ENCODE measurements around the gene OAS3.
A peak's percentile ranks its signal among the peaks of the same experiment; 100 is the strongest.

Gene OAS3

GRCh38 chr12:112961074-112961473 lies 22.8 kb downstream of the OAS3 start:
- H3K4me1 Mint-ChIP-seq (ENCODE audit: low read depth), result peaks cover 13% of the 10 kb centered on the region
- no peak for DNase-seq (ENCODE audit: low spot score)
- H3K27me3 Mint-ChIP-seq (ENCODE audit: low read depth), result no peaks in the 10 kb centered on the region
- H3K27ac Mint-ChIP-seq, result peak overlapping the region; percentile 5
- H3K4me3 Mint-ChIP-seq, result no peak overlapping the region
- H3K9me3 Mint-ChIP-seq, result peaks cover 17% of the 10 kb centered on the region
- peaks cover 87% of the 10 kb centered on the region for H3K36me3 Mint-ChIP-seq (ENCODE audit: low read depth)

DNA sequence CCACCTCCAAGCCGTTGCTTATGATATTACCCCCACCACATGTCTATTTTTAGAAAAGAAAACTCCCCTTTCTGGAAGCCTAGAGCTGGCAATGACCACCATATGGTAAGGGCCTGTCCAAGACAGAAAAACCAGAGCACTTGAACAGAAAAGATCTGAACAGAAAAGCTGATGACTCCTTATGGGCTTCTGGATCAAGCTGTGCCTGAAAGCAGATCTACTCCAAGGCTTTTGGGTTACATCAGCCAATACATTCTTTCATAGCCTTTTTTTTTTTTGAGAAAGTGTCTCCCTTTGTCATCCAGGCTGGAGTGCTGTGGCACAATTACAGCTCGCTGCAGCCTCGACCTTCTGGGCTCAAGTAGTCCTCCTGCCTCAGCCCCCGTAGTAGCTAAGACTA lies 23.3 kb downstream of the OAS3 start:
- H3K27ac Mint-ChIP-seq, result peak overlapping the region; percentile 5

GRCh38 chr12:112962561-112962960 lies 24.3 kb downstream of the OAS3 start:
- Mint-ChIP-seq H3K9me3 (peaks cover 6% of the 10 kb centered on the region), H3K4me1 (ENCODE audit: low read depth) (peaks cover 10% of the 10 kb centered on the region), H3K4me3 (no peak overlapping the region), H3K36me3 (ENCODE audit: low read depth) (peaks cover 84% of the 10 kb centered on the region), H3K27me3 (ENCODE audit: low read depth) (no peaks in the 10 kb centered on the region), H3K27ac (no peak overlapping the region)
- no peak for DNase-seq (ENCODE audit: low spot score)

More for the DNA sequence above, 23.3 kb downstream of the OAS3 start:
- no peak for DNase-seq (ENCODE audit: low spot score)
- H3K27me3 Mint-ChIP-seq (ENCODE audit: low read depth), result no peaks in the 10 kb centered on the region
- H3K9me3 Mint-ChIP-seq, result peaks cover 14% of the 10 kb centered on the region
- H3K4me3 Mint-ChIP-seq, result no peak overlapping the region
- H3K4me1 Mint-ChIP-seq (ENCODE audit: low read depth), result peaks cover 10% of the 10 kb centered on the region
- H3K36me3 Mint-ChIP-seq (ENCODE audit: low read depth), result peaks cover 87% of the 10 kb centered on the region

DNA sequence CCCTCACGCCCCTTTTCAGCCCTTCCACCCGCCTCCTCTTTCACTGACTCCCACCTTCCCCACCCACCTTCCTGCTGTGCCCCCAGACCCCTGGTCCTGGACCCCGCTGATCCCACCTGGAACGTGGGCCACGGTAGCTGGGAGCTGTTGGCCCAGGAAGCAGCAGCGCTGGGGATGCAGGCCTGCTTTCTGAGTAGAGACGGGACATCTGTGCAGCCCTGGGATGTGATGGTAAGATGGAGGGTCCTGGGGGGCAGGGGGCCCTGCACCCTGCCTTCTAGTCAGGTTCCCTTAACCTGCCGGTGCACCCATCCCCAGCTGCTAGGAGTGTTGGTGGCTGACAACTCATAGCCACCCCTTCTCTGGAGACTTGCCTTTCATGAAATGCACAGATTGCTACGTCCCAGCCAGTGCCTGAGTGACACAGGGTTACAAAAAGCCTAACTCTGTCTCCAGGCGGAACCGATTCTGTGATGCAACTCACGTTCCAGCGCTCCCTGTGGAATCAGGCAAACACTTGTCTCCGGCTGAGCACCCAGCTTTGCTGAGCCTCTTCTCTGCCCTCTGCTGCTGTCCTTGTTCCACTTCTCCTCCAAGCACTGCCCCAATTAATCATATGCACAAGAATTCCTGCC lies 25.1 kb downstream of the OAS3 start:
- Mint-ChIP-seq H3K4me3 (no peak overlapping the region), H3K27ac (no peak overlapping the region), H3K27me3 (ENCODE audit: low read depth) (no peaks in the 10 kb centered on the region), H3K9me3 (peaks cover 6% of the 10 kb centered on the region), H3K36me3 (ENCODE audit: low read depth) (peaks cover 84% of the 10 kb centered on the region), H3K4me1 (ENCODE audit: low read depth) (peaks cover 10% of the 10 kb centered on the region)
- DNase-seq (ENCODE audit: low spot score), result no peak

DNA sequence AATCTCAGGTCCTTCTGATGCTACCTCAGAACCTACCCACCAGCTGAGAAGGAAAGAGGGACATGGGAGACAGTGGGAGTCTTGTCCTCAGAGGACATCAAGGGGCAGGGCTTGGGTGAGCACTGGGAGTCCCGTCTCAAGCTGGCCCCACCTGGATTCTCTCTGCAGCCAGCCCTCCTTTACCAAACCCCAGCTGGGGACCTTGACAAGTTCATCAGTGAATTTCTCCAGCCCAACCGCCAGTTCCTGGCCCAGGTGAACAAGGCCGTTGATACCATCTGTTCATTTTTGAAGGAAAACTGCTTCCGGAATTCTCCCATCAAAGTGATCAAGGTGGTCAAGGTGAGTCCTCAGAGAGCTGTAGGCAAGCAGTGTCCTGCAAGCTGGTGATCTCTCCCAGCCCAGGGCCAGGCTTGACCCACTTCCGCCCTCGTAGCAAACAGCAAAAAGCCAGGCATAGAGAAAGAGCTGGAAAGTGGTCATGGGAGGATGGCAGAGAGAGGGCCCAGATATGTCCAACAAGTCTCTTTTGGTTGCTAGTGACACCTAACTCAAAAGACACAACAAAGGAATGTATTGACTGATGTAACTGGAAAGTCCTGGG lies 25.9 kb downstream of the OAS3 start:
- peaks cover 81% of the 10 kb centered on the region for H3K36me3 Mint-ChIP-seq (ENCODE audit: low read depth)
- DNase-seq (ENCODE audit: low spot score), result no peak
- no peaks in the 10 kb centered on the region for H3K27me3 Mint-ChIP-seq (ENCODE audit: low read depth)
- H3K9me3 Mint-ChIP-seq, result peaks cover 6% of the 10 kb centered on the region
- H3K4me1 Mint-ChIP-seq (ENCODE audit: low read depth), result peaks cover 10% of the 10 kb centered on the region
- H3K27ac Mint-ChIP-seq, result no peak overlapping the region
- H3K4me3 Mint-ChIP-seq, result no peak overlapping the region

DNA sequence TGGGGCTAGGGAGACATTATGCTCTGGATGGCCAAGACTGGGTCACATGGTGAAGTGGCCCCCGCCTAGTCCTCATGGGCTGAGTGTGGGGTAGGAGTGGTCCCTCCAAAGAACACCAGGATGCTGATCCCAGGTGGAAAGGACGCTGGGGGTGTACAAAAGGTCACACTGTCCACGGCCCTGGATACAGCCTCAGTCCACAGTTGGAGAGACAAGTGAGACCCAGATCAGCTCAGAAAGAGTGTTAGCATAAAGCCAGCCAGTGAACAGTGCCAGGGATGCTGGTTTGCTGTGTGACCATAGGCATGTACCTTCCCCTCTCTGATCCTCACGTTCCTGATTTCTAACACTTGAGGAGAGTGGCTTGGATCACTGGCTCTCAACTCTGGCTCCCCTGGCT lies 26.6 kb downstream of the OAS3 start:
- Mint-ChIP-seq H3K27ac (no peak overlapping the region), H3K27me3 (ENCODE audit: low read depth) (no peaks in the 10 kb centered on the region), H3K9me3 (no peaks in the 10 kb centered on the region), H3K4me1 (ENCODE audit: low read depth) (peaks cover 7% of the 10 kb centered on the region), H3K4me3 (no peak overlapping the region), H3K36me3 (ENCODE audit: low read depth) (peaks cover 80% of the 10 kb centered on the region)
- no peak for DNase-seq (ENCODE audit: low spot score)

- Mint-ChIP-seq H3K27me3 (ENCODE audit: low read depth) (no peaks in the 10 kb centered on the region), H3K27ac (no peak overlapping the region), H3K9me3 (no peaks in the 10 kb centered on the region), H3K36me3 (ENCODE audit: low read depth) (peaks cover 81% of the 10 kb centered on the region), H3K4me3 (no peak overlapping the region), H3K4me1 (ENCODE audit: low read depth) (peaks cover 7% of the 10 kb centered on the region)
- no peak for DNase-seq (ENCODE audit: low spot score)
Measured at GRCh38 chr12:112965643-112966042, 27.4 kb downstream of the OAS3 start.

- Mint-ChIP-seq H3K27me3 (ENCODE audit: low read depth) (no peaks in the 10 kb centered on the region), H3K9me3 (no peaks in the 10 kb centered on the region), H3K27ac (no peak overlapping the region), H3K4me1 (ENCODE audit: low read depth) (no peaks in the 10 kb centered on the region), H3K36me3 (ENCODE audit: low read depth) (peaks cover 74% of the 10 kb centered on the region), H3K4me3 (no peak overlapping the region)
- no peak for DNase-seq (ENCODE audit: low spot score)
Measured at GRCh38 chr12:112967306-112967705, 29.0 kb downstream of the OAS3 start.

DNA sequence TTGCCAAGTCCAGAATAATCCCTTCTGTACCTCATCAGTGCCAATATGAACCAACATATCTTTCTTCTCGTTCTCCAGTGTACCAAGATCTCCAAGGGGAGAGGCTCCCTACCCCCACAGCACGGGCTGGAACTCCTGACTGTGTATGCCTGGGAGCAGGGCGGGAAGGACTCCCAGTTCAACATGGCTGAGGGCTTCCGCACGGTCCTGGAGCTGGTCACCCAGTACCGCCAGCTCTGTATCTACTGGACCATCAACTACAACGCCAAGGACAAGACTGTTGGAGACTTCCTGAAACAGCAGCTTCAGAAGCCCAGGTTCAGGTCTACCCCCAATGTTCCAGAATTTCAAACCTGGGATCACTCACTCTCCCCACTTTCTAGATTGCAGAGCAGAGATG lies 29.6 kb downstream of the OAS3 start:
- no peak for DNase-seq (ENCODE audit: low spot score)
- no peaks in the 10 kb centered on the region for H3K4me1 Mint-ChIP-seq (ENCODE audit: low read depth)
- H3K27ac Mint-ChIP-seq, result no peak overlapping the region
- no peaks in the 10 kb centered on the region for H3K27me3 Mint-ChIP-seq (ENCODE audit: low read depth)
- peaks cover 70% of the 10 kb centered on the region for H3K36me3 Mint-ChIP-seq (ENCODE audit: low read depth)
- H3K9me3 Mint-ChIP-seq, result no peaks in the 10 kb centered on the region
- no peak overlapping the region for H3K4me3 Mint-ChIP-seq

DNA sequence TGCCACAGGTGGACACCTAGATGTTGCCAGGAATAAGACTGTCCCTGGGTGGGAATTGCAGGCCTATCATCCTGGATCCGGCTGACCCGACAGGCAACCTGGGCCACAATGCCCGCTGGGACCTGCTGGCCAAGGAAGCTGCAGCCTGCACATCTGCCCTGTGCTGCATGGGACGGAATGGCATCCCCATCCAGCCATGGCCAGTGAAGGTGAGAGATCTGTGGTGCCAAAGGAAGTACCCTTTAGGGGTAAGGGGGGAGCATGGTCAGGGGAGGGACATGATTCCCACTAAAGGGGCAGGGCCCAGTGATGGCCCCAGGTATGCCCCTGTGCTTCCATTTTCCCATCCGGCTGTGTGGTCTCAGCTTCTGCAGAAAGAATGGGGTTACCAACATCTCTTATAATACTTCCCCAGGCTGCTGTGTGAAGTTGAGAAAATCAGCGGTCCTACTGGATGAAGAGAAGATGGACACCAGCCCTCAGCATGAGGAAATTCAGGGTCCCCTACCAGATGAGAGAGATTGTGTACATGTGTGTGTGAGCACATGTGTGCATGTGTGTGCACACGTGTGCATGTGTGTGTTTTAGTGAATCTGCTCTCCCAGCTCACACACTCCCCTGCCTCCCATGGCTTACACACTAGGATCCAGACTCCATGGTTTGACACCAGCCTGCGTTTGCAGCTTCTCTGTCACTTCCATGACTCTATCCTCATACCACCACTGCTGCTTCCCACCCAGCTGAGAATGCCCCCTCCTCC lies 31.5 kb downstream of the OAS3 start:
- H3K27ac Mint-ChIP-seq, result no peak overlapping the region

GRCh38 chr12:112970391-112970790 lies 32.1 kb downstream of the OAS3 start:
- no peaks in the 10 kb centered on the region for H3K4me1 Mint-ChIP-seq (ENCODE audit: low read depth)
- no peak overlapping the region for H3K4me3 Mint-ChIP-seq
- DNase-seq (ENCODE audit: low spot score), result no peak
- no peaks in the 10 kb centered on the region for H3K27me3 Mint-ChIP-seq (ENCODE audit: low read depth)
- H3K27ac Mint-ChIP-seq, result no peak overlapping the region
- peaks cover 53% of the 10 kb centered on the region for H3K36me3 Mint-ChIP-seq (ENCODE audit: low read depth)
- no peaks in the 10 kb centered on the region for H3K9me3 Mint-ChIP-seq

More for the DNA sequence above, 31.5 kb downstream of the OAS3 start:
- no peak for DNase-seq (ENCODE audit: low spot score)
- Mint-ChIP-seq H3K4me1 (ENCODE audit: low read depth) (no peaks in the 10 kb centered on the region), H3K9me3 (no peaks in the 10 kb centered on the region), H3K27me3 (ENCODE audit: low read depth) (no peaks in the 10 kb centered on the region), H3K36me3 (ENCODE audit: low read depth) (peaks cover 56% of the 10 kb centered on the region), H3K4me3 (no peak overlapping the region)

DNA sequence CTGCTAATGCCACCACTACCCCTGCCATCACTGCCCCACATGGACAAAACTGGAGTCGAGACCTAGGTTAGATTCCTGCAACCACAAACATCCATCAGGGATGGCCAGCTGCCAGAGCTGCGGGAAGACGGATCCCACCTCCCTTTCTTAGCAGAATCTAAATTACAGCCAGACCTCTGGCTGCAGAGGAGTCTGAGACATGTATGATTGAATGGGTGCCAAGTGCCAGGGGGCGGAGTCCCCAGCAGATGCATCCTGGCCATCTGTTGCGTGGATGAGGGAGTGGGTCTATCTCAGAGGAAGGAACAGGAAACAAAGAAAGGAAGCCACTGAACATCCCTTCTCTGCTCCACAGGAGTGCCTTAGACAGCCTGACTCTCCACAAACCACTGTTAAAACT lies 33.0 kb downstream of the OAS3 start:
- Mint-ChIP-seq H3K4me3 (no peak overlapping the region), H3K27ac (no peak overlapping the region), H3K4me1 (ENCODE audit: low read depth) (no peaks in the 10 kb centered on the region), H3K9me3 (no peaks in the 10 kb centered on the region), H3K27me3 (ENCODE audit: low read depth) (no peaks in the 10 kb centered on the region), H3K36me3 (ENCODE audit: low read depth) (peaks cover 52% of the 10 kb centered on the region)
- no peak for DNase-seq (ENCODE audit: low spot score)

DNA sequence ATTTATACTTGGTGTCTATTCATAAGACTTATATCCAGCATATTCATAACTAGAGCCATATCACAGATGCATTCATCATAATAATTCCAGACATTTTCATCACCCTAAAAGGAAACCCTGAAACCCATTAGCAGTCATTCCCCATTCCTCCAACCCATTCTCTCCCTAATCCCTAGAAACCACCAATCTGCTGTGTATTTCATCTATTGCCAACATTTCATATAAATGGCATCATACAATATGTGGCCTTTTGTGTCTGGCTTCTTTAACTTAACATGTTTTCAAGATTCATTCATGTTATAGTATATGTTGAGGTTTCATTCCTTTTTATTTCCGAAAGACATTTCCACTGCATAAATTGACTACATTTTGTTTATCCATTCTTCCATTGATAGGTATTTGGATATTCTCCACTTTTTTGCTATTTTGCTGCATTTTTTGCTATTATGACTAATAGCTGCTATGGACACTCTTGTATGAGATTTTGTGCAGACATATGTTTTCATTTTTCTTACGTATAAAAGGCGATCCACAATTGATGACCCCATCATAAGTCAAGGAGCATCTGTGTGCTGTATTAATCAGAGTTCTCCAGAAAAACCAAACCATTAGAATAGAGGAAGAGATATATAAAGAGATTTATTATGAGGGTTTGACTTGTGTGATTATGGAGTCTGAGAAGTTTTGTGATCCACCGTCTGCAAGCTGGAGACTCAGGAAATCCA lies 34.9 kb downstream of the OAS3 start:
- Mint-ChIP-seq H3K4me1 (ENCODE audit: low read depth) (peaks cover 8% of the 10 kb centered on the region), H3K9me3 (no peaks in the 10 kb centered on the region), H3K27ac (no peak overlapping the region), H3K27me3 (ENCODE audit: low read depth) (no peaks in the 10 kb centered on the region), H3K4me3 (no peak overlapping the region), H3K36me3 (ENCODE audit: low read depth) (peaks cover 35% of the 10 kb centered on the region)
- DNase-seq (ENCODE audit: low spot score), result no peak

DNA sequence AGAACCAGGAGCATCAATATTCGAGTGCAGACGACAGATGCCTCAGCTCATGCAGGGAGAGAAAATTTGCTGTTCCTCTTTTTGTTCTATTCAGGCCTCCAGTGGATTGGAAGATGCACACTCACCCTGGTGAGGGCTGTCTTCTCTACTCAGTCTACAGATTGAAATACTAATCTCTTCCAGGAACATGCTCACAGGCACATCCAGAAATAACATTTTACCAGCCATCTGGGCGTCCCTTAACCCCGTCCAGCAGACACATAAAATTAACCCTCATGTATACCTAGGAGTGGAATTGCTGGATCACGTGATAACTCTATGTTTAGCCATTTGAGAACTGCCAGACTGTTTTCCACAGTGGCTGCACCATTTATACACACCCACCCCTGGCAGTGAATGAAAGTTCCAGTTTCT lies 35.6 kb downstream of the OAS3 start:
- no peaks in the 10 kb centered on the region for H3K9me3 Mint-ChIP-seq
- peaks cover 8% of the 10 kb centered on the region for H3K4me1 Mint-ChIP-seq (ENCODE audit: low read depth)
- no peak overlapping the region for H3K4me3 Mint-ChIP-seq
- H3K27ac Mint-ChIP-seq, result no peak overlapping the region
- peaks cover 32% of the 10 kb centered on the region for H3K36me3 Mint-ChIP-seq (ENCODE audit: low read depth)
- DNase-seq (ENCODE audit: low spot score), result no peak
- H3K27me3 Mint-ChIP-seq (ENCODE audit: low read depth), result no peaks in the 10 kb centered on the region
